Mesenchymal stem cell (in vitro differentiated cells and primary cell): ENCODE data around the gene RIPK1.
"Not testable (repeated sequence)": the region's sequence is repeated elsewhere in the genome, so short reads cannot be mapped to it uniquely, and the experiment has no call there.

Experiments
- DNase-seq: peaks from one replicate; pipeline ENCODE4 v3.0.0-alpha.2; 2013
- H2AFZ ChIP-seq: one replicate; pipeline ENCODE4 v1.6.1; 2013; ENCODE audit warnings: low read depth, mild to moderate bottlenecking, control low read depth, inconsistent platforms, low read length, moderate library complexity
- H2AK5ac ChIP-seq: 2 replicates; pipeline ENCODE4 v1.6.1; 2013; ENCODE audit warnings: low read length, moderate library complexity, mild to moderate bottlenecking, inconsistent platforms; ENCODE audit not compliant: severe bottlenecking
- H2BK120ac ChIP-seq: one replicate; pipeline ENCODE4 v1.6.1; 2013; ENCODE audit warnings: low read depth, mild to moderate bottlenecking, inconsistent platforms, low read length, moderate library complexity
- H2BK12ac ChIP-seq, 2 experiments: one replicate each; pipeline ENCODE4 v1.6.1; 2013; ENCODE audit warnings: inconsistent platforms in 2 of 2, low read length in 2 of 2, mild to moderate bottlenecking in 2 of 2, moderate library complexity in 2 of 2, control low read depth in 1 of 2
- H2BK15ac ChIP-seq: one replicate; pipeline ENCODE4 v1.6.1; 2013; ENCODE audit warnings: mild to moderate bottlenecking, low read depth, inconsistent platforms; ENCODE audit not compliant: poor library complexity, severe bottlenecking
- H2BK5ac ChIP-seq: 2 replicates; pipeline ENCODE4 v1.6.1; 2013; ENCODE audit warnings: low read depth, mild to moderate bottlenecking, low read length, control low read depth, inconsistent platforms; ENCODE audit not compliant: poor library complexity, severe bottlenecking
- H3K14ac ChIP-seq, 2 experiments: one replicate each; pipeline ENCODE4 v1.6.1; 2013; ENCODE audit warnings: inconsistent platforms in 2 of 2, low read length in 2 of 2, control low read depth in 1 of 2, mild to moderate bottlenecking in 1 of 2, moderate library complexity in 1 of 2
- H3K18ac ChIP-seq, 2 experiments: one replicate each; pipeline ENCODE4 v1.6.1; 2013; ENCODE audit warnings: inconsistent platforms in 2 of 2, low read length in 2 of 2, control low read depth in 1 of 2, low read depth in 1 of 2, mild to moderate bottlenecking in 1 of 2
- H3K23ac ChIP-seq, 2 experiments: one replicate each; pipeline ENCODE4 v1.6.1; 2013; ENCODE audit warnings: inconsistent platforms in 2 of 2, low read length in 2 of 2, mild to moderate bottlenecking in 2 of 2, moderate library complexity in 2 of 2, control low read depth in 1 of 2
- H3K27ac ChIP-seq: 2 replicates; pipeline ENCODE4 v1.5.1; 2013; ENCODE audit warnings: mild to moderate bottlenecking, moderate library complexity, low read length, control low read depth, inconsistent platforms; ENCODE audit not compliant: poor library complexity, severe bottlenecking
- H3K27me3 ChIP-seq, 2 experiments: 2 replicates each; pipeline versions ENCODE4 v1.6.1 to v1.7.0; 2013; ENCODE audit warnings: low read length in 2 of 2, mild to moderate bottlenecking in 2 of 2, moderate library complexity in 2 of 2, control low read depth in 1 of 2, inconsistent platforms in 1 of 2; ENCODE audit not compliant: control insufficient read depth in 1 of 2, insufficient read depth in 1 of 2
- H3K36me3 ChIP-seq, 2 experiments: 2 replicates each; pipeline versions ENCODE4 v1.6.1 to v1.7.0; 2013; ENCODE audit warnings: low read length in 2 of 2, control low read depth in 1 of 2, inconsistent platforms in 1 of 2, low read depth in 1 of 2, mild to moderate bottlenecking in 1 of 2; ENCODE audit not compliant: insufficient read depth in 2 of 2, control insufficient read depth in 1 of 2
- H3K4ac ChIP-seq, 2 experiments: one replicate each; pipeline ENCODE4 v1.6.1; 2013; ENCODE audit warnings: inconsistent platforms in 2 of 2, low read length in 2 of 2, mild to moderate bottlenecking in 2 of 2, moderate library complexity in 2 of 2, control low read depth in 1 of 2, low read depth in 1 of 2
- H3K4me1 ChIP-seq: 2 replicates; pipeline ENCODE4 v1.6.1; 2013; ENCODE audit warnings: low read depth, low read length, control low read depth; ENCODE audit not compliant: control insufficient read depth, insufficient read depth
- H3K4me2 ChIP-seq: 2 replicates; pipeline ENCODE4 v1.6.1; 2013; ENCODE audit warnings: low read length, mild to moderate bottlenecking, inconsistent platforms; ENCODE audit not compliant: poor library complexity, severe bottlenecking
- H3K4me3 ChIP-seq, 2 experiments: 2 replicates each; pipeline versions ENCODE4 v1.5.1 to v1.7.0; 2013; ENCODE audit warnings: low read length in 2 of 2, mild to moderate bottlenecking in 2 of 2, control low read depth in 1 of 2, low read depth in 1 of 2; ENCODE audit not compliant: insufficient read depth in 1 of 2
- H3K79me1 ChIP-seq: replicated peaks from 2 replicates; pipeline ENCODE4 v1.6.1; 2013; ENCODE audit warnings: mild to moderate bottlenecking, control low read depth, low read length, inconsistent platforms; ENCODE audit not compliant: poor library complexity, severe bottlenecking
- H3K9ac ChIP-seq: 2 replicates; pipeline ENCODE4 v1.7.0; 2013; ENCODE audit warnings: mild to moderate bottlenecking, low read length, moderate library complexity
- H3K9me3 ChIP-seq: 2 replicates; pipeline ENCODE4 v1.7.0; 2013; ENCODE audit warnings: mild to moderate bottlenecking, low read length; ENCODE audit not compliant: control insufficient read depth
- H4K8ac ChIP-seq: one replicate; pipeline ENCODE4 v1.6.1; 2013; ENCODE audit warnings: inconsistent platforms, mild to moderate bottlenecking, low read length, moderate library complexity
- H4K91ac ChIP-seq: one replicate; pipeline ENCODE4 v1.6.1; 2013; ENCODE audit warnings: mild to moderate bottlenecking, low read length, inconsistent platforms
- WGBS: methylation state at CpG from one replicate; pipeline ENCODE4 v1.1.7; 2013; ENCODE audit warnings: mixed read lengths; 5-methylcytosine and 5-hydroxymethylcytosine counted together

RIPK1 gene

DNA sequence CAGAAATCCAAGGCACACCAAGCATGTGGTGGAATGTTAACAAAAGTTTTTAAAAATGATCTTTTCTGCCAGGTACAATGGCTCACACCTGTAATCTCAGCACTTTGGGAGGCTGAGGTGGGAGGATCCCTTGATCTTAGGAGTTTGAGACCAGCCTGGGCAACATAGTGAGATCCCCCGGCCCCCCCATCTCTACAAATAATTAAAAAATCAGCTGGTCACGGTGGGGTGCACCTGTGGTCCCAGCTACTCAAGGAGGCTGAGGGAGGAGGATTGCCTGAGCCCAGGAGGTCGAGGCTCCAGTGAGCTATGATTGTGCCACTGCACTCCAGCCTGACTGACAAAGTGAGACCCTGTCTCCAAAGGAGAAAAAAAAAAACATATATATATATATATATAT is 8.0 kb downstream of the RIPK1 start:
- H3K4me2 ChIP-seq = no peak overlapping the region
- no peak overlapping the region for H3K14ac ChIP-seq
- H4K8ac ChIP-seq = no peak overlapping the region
- no peak overlapping the region for H2BK15ac ChIP-seq
- H3K4me1 ChIP-seq = peaks cover 3% of the 10 kb centered on the region
- H3K4me3 ChIP-seq = no peak overlapping the region
- H3K27me3 ChIP-seq = no peaks in the 10 kb centered on the region
- no peak overlapping the region for H2AK5ac ChIP-seq
- H4K91ac ChIP-seq = no peak overlapping the region
- no peak overlapping the region for H2BK12ac ChIP-seq
- peaks cover 25 to 66% of the 10 kb centered on the region in 2 experiments for H3K36me3 ChIP-seq
- no peak overlapping the region for H3K4ac ChIP-seq
- peaks cover 25% of the 10 kb centered on the region for H3K79me1 ChIP-seq
- H3K18ac ChIP-seq = no peak overlapping the region
- no peak overlapping the region for H2AFZ ChIP-seq
- H3K23ac ChIP-seq = no peak overlapping the region
- H3K9ac ChIP-seq = no peak overlapping the region
- H3K9me3 ChIP-seq = no peaks in the 10 kb centered on the region
- WGBS = 80% methylated on average over 2 of the region's 3 CpGs
- no peak for DNase-seq
- no peak overlapping the region for H3K27ac ChIP-seq
- no peak overlapping the region for H2BK5ac ChIP-seq
- no peak overlapping the region for H2BK120ac ChIP-seq

DNA sequence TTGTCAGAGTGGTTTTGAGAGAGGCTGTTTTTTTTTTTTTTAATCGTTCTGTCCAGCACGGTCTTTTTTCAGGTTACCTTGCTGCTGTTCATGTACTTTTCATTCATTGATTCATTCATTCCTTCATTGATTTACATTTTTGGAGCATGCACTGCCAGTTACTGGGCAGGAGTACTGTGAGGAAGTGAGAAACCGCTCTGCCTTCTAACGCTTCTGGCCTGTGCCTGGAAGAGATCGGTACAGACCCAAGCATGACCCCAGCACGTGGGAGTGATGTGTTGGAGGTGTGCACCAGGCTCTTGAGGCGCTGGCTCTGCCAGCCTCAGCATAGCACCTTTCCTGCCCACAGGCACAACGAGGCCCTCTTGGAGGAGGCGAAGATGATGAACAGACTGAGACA is 9.1 kb downstream of the RIPK1 start:
- peaks cover 2% of the 10 kb centered on the region for H3K4me1 ChIP-seq
- no peak overlapping the region for H4K8ac ChIP-seq

DNA sequence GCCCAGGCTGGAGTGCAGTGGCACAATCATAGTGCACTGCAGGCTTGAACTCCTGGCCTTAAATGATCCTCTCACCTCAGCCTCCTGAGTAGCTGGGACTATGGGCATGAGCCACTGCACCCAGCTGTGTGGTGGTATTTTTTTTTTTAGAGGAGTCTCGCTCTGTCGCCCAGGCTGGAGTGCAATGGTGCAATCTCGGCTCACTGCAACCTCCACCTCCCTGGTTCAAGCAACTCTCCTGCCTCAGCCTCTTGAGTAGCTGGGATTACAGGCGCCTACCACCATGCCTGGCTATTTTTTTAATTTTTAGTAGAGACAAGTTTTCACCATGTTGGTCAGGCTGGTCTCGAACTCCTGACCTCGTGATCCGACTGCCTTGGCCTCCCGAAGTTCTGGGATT is 10.7 kb downstream of the RIPK1 start:
- not testable (repeated sequence) for H3K4ac ChIP-seq, H2AK5ac ChIP-seq, H4K8ac ChIP-seq, H3K27ac ChIP-seq, H3K9ac ChIP-seq, H2BK5ac ChIP-seq, H3K4me3 ChIP-seq, H3K4me2 ChIP-seq, H3K27me3 ChIP-seq, H2AFZ ChIP-seq, H3K18ac ChIP-seq, DNase-seq, H4K91ac ChIP-seq, H3K14ac ChIP-seq, H2BK15ac ChIP-seq, H3K9me3 ChIP-seq, H3K23ac ChIP-seq, H2BK12ac ChIP-seq, H2BK120ac ChIP-seq, H3K4me1 ChIP-seq
- WGBS = 96% methylated on average over 5 of the region's 8 CpGs
- Histone ChIP-seq H3K79me1 (peaks cover 34% of the 10 kb centered on the region), H3K36me3 (peaks cover 37 to 72% of the 10 kb centered on the region in 2 experiments)

More for the DNA sequence above, 9.1 kb downstream of the RIPK1 start:
- Histone ChIP-seq H2BK120ac (no peak overlapping the region), H2BK15ac (no peak overlapping the region), H3K79me1 (peaks cover 32% of the 10 kb centered on the region), H3K4me3 (no peak overlapping the region), H2BK5ac (no peak overlapping the region), H3K14ac (no peak overlapping the region), H3K9ac (no peak overlapping the region), H3K27ac (no peak overlapping the region), H3K23ac (no peak overlapping the region), H2BK12ac (no peak overlapping the region), H2AK5ac (no peak overlapping the region), H3K27me3 (no peaks in the 10 kb centered on the region), H3K18ac (no peak overlapping the region), H3K4ac (no peak overlapping the region), H4K91ac (no peak overlapping the region), H3K36me3 (peaks cover 32 to 71% of the 10 kb centered on the region in 2 experiments), H2AFZ (no peak overlapping the region), H3K4me2 (no peak overlapping the region), H3K9me3 (no peaks in the 10 kb centered on the region)
- WGBS = 98% methylated on average over 7 of the region's 9 CpGs
- no peak for DNase-seq

DNA sequence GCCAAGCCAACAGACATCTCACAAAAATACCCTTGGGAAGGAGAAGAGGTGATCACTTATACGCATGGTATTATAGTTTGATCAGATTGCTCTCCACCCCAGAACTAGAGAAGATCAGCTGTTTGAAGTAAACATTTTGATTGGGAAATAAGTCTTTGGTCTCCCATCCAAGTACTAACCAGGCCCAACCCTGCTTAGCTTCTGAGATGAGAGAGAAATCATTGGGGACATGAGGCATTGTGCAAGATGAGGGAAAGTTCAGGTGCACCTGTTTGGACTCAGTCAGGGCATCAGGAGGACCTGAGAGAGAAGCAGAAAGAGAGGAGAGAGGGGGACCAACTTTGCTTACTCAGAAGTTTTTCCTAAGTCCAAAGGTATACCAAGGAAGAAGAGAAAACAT is 11.4 kb downstream of the RIPK1 start:
- Histone ChIP-seq H3K9ac (no peak overlapping the region), H3K27ac (no peak overlapping the region), H3K4me2 (no peak overlapping the region), H3K27me3 (no peaks in the 10 kb centered on the region), H2BK15ac (no peak overlapping the region), H4K91ac (no peak overlapping the region), H2AFZ (no peak overlapping the region), H2BK120ac (no peak overlapping the region), H3K4me1 (no peaks in the 10 kb centered on the region), H2BK5ac (no peak overlapping the region), H3K9me3 (no peaks in the 10 kb centered on the region), H3K4me3 (no peak overlapping the region), H3K79me1 (peaks cover 36% of the 10 kb centered on the region), H4K8ac (no peak overlapping the region), H3K36me3 (peaks cover 40 to 73% of the 10 kb centered on the region in 2 experiments), H3K23ac (no peak overlapping the region), H2AK5ac (no peak overlapping the region), H3K18ac (no peak overlapping the region), H3K4ac (no peak overlapping the region), H2BK12ac (no peak overlapping the region), H3K14ac (no peak overlapping the region)
- 100% methylated on average over 1 of the region's 1 CpG for WGBS
- no peak for DNase-seq
